HAP-1 (cell line): ENCODE data around the gene SLIT3.

Experiments
- DNase-seq, 2 experiments: peaks; one replicate each; pipeline ENCODE4 v3.0.0-alpha.2; 2016 to 2020; ENCODE audit warnings: low spot score in 2 of 2
- H3K27me3 ChIP-seq: fragments of 250-450 bp; sonication (Bioruptor Pico); 2 replicates; pipeline ENCODE4 v1.5.1; 2020; ENCODE audit warnings: low read depth, mild to moderate bottlenecking, moderate library complexity
- H3K36me3 ChIP-seq: fragments of 250-450 bp; sonication (Bioruptor Pico); replicated peaks from 2 replicates; pipeline ENCODE4 v1.5.1; 2020; ENCODE audit warnings: mild to moderate bottlenecking
- H3K4me1 ChIP-seq: fragments of 250-450 bp; sonication (Bioruptor Pico); 2 replicates; pipeline ENCODE4 v1.5.1; 2020; ENCODE audit warnings: mild to moderate bottlenecking
- H3K4me3 ChIP-seq: fragments of 250-450 bp; sonication (Bioruptor Pico); 2 replicates; pipeline ENCODE4 v1.5.1; 2020; ENCODE audit warnings: mild to moderate bottlenecking, moderate library complexity
- H3K9me3 ChIP-seq: fragments of 250-450 bp; sonication (Bioruptor Pico); 2 replicates; pipeline ENCODE4 v1.5.1; 2020; ENCODE audit warnings: mild to moderate bottlenecking, moderate library complexity
- in situ Hi-C: fragments of 300-500 bp; cut with MboI; formaldehyde crosslinking; loops from 3 replicates; pipeline ENCODE4 v1.14.3; 2020; ENCODE audit warnings: low sequenced_read_pairs, inconsistent platforms, mixed read lengths

Gene SLIT3

GRCh38 chr5:169024421-169024820 is 276.5 kb downstream of the SLIT3 start:
- peaks cover 27% of the 10 kb centered on the region for H3K4me1 ChIP-seq
- in situ Hi-C loops, result no loop called here
- DNase-seq, result no peak
- no peaks in the 10 kb centered on the region for H3K36me3 ChIP-seq
- H3K9me3 ChIP-seq, result no peaks in the 10 kb centered on the region
- no peak overlapping the region for H3K4me3 ChIP-seq
- peaks cover 6% of the 10 kb centered on the region for H3K27me3 ChIP-seq

GRCh38 chr5:169022718-169023117 is 278.2 kb downstream of the SLIT3 start:
- Histone ChIP-seq H3K27me3 (peaks cover 6% of the 10 kb centered on the region), H3K36me3 (no peaks in the 10 kb centered on the region), H3K9me3 (no peaks in the 10 kb centered on the region), H3K4me3 (no peak overlapping the region), H3K4me1 (peaks cover 20% of the 10 kb centered on the region)
- in situ Hi-C loops, result no loop called here
- DNase-seq, result no peak

- H3K4me3 ChIP-seq, result no peak overlapping the region
- DNase-seq, result no peak
- peaks cover 11% of the 10 kb centered on the region for H3K4me1 ChIP-seq
- H3K36me3 ChIP-seq, result no peaks in the 10 kb centered on the region
- no peaks in the 10 kb centered on the region; the same call in 1 of the 2 replicates for H3K27me3 ChIP-seq
- in situ Hi-C loops, result no loop called here
- H3K9me3 ChIP-seq, result no peaks in the 10 kb centered on the region
These were observed 280.8 kb downstream of the SLIT3 start for GRCh38 chr5:169020102-169020501.

- Histone ChIP-seq H3K9me3 (no peaks in the 10 kb centered on the region), H3K36me3 (no peaks in the 10 kb centered on the region), H3K4me3 (no peak overlapping the region), H3K27me3 (no peaks in the 10 kb centered on the region; the same call in 1 of the 2 replicates), H3K4me1 (peaks cover 11% of the 10 kb centered on the region)
- DNase-seq, result no peak
- in situ Hi-C loops, result no loop called here
These were observed 282.0 kb downstream of the SLIT3 start for GRCh38 chr5:169018925-169019324.

DNA sequence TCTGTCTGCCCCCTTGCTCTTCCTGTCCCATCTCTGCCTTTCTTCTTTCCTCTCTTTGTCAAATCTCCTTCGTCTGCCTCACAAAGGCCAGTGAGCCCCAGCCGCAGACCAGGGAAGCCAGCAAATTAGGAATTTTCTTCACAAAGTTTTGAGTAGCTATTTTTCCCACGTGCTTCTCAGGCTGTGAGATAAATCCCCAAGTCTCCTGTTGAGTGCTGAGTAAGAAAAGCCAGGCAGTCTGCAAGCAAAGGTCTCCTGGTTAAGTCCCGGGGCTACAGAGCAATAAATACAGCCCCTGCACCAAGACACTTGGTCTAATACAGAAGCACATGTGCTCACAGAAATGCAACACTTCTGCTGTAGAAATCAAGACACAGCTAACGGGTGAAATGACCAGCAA is 284.9 kb downstream of the SLIT3 start:
- H3K4me3 ChIP-seq, result no peak overlapping the region
- in situ Hi-C loops, result no loop called here
- no peaks in the 10 kb centered on the region for H3K9me3 ChIP-seq
- no peaks in the 10 kb centered on the region; the same call in 1 of the 2 replicates for H3K27me3 ChIP-seq
- DNase-seq, result no peak
- no peaks in the 10 kb centered on the region for H3K36me3 ChIP-seq
- peaks cover 11% of the 10 kb centered on the region for H3K4me1 ChIP-seq

DNA sequence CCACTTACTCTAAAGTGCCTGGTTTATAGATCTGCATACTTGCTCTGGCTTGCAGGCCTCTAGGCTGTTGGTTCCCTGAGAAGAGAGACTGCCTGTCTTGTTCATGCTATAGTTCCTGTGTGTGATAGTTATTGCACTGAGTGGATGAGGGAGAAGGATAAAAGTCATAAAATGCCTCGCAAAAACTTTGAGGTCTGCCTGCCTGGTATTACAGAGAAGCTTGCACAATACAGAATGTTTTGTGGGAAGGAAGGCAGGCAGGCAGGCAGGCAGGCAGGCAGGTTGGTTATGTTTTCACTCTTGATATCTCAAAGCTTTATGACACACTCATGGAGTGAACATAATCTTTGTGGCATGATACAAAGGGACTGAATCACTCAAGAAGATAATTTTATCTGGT is 287.1 kb downstream of the SLIT3 start:
- in situ Hi-C loops, result no loop called here
- no peaks in the 10 kb centered on the region for H3K36me3 ChIP-seq
- H3K27me3 ChIP-seq, result 0 out of 2 replicates have a peak, but pooled peaks cover 2% of the 10 kb centered on the region
- no peak for DNase-seq
- no peaks in the 10 kb centered on the region for H3K4me1 ChIP-seq
- H3K9me3 ChIP-seq, result no peaks in the 10 kb centered on the region
- no peak overlapping the region for H3K4me3 ChIP-seq

- Histone ChIP-seq H3K4me1 (no peaks in the 10 kb centered on the region), H3K36me3 (no peaks in the 10 kb centered on the region), H3K4me3 (no peak overlapping the region), H3K27me3 (0 out of 2 replicates have a peak, but pooled peaks cover 2% of the 10 kb centered on the region), H3K9me3 (no peaks in the 10 kb centered on the region)
- in situ Hi-C loops, result no loop called here
- no peak for DNase-seq
These were observed 287.7 kb downstream of the SLIT3 start for GRCh38 chr5:169013208-169013728.

- no peaks in the 10 kb centered on the region for H3K4me1 ChIP-seq
- H3K36me3 ChIP-seq, result no peaks in the 10 kb centered on the region
- no peak overlapping the region for H3K4me3 ChIP-seq
- no peak for DNase-seq
- no peaks in the 10 kb centered on the region for H3K9me3 ChIP-seq
- 0 out of 2 replicates have a peak, but pooled peaks cover 2% of the 10 kb centered on the region for H3K27me3 ChIP-seq
- in situ Hi-C loops, result no loop called here
These were observed 288.5 kb downstream of the SLIT3 start for GRCh38 chr5:169012450-169012849.

DNA sequence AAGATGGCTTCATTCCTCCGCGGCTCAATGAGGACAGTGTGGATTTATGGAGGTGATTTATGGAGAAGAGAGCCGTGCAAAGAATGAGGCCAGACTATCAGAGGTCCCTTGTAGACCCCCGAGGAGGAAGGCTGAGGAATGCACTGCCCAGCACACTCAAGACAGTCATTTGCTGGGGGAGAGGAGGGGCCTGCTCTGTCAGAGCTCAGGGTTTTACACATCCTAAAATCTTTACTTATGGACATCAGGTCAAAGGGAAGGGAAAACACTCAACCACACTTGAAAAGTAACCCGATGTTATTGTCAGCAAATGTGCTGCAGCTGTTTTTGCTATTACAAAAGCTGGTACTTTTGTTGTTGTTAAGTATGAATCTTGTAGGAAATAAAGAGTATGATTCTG is 289.5 kb downstream of the SLIT3 start:
- Histone ChIP-seq H3K36me3 (no peaks in the 10 kb centered on the region), H3K4me3 (no peak overlapping the region), H3K27me3 (0 out of 2 replicates have a peak, but pooled peaks cover 2% of the 10 kb centered on the region), H3K9me3 (no peaks in the 10 kb centered on the region), H3K4me1 (no peaks in the 10 kb centered on the region)
- in situ Hi-C loops, result no loop called here
- DNase-seq, result no peak

- Histone ChIP-seq H3K36me3 (no peaks in the 10 kb centered on the region), H3K27me3 (0 out of 2 replicates have a peak, but pooled peaks cover 2% of the 10 kb centered on the region), H3K4me1 (no peaks in the 10 kb centered on the region), H3K9me3 (no peaks in the 10 kb centered on the region), H3K4me3 (no peak overlapping the region)
- DNase-seq, result no peak
- in situ Hi-C loops, result no loop called here
These were observed 289.9 kb downstream of the SLIT3 start for GRCh38 chr5:169011009-169011408.

- no peak overlapping the region for H3K4me3 ChIP-seq
- in situ Hi-C loops, result no loop called here
- no peaks in the 10 kb centered on the region for H3K36me3 ChIP-seq
- DNase-seq, result no peak
- peaks cover 3% of the 10 kb centered on the region for H3K4me1 ChIP-seq
- H3K9me3 ChIP-seq, result no peaks in the 10 kb centered on the region
- 0 out of 2 replicates have a peak, but pooled peaks cover 2% of the 10 kb centered on the region for H3K27me3 ChIP-seq
These were observed 291.8 kb downstream of the SLIT3 start for GRCh38 chr5:169009123-169009522.

DNA sequence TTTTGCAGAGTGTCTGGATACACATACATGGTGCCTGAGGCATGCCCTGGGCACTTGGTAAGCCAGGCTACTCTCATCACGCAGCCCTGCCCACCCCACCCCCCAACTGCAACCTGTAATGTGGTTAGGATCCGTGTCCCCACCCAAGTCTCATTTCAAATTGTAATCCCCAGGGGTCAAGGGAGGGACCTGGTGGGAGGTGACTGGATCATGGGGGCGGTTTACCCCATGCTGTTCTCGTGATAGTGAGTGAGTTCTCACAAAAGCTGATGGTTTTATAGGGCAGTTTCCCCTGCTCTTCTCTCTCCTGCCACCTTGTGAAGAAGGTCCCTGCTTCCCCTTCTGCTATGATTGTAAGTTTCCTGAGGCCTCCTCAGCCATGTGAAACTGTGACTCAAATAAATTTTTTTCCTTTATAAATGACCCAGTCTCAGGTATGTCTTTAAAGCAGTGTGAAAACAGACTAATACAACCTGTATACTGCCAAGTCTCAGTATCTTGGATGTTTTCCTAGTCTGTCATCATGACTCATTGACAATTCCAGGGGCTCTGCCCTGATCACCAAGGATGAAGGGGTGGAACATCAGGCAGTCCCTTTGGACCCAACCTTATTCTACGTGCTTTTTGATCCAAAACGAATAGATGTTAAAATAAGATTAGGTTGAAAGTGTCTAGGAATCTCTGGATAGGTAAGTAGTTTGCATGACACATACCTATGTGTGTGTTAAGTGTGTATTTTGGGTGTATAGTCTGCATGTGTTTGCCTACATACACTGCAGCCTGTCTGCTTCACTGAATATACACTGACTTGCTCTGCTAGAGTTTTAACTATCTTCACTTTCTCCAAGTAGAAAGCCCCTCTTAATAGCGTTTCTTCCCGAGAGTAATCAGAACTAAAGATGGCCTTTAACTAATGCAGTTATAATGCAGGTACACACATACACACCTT is 293.8 kb downstream of the SLIT3 start:
- Histone ChIP-seq H3K4me1 (peaks cover 21% of the 10 kb centered on the region), H3K27me3 (0 out of 2 replicates have a peak, but pooled peaks cover 2% of the 10 kb centered on the region), H3K9me3 (no peaks in the 10 kb centered on the region), H3K36me3 (no peaks in the 10 kb centered on the region), H3K4me3 (no peak overlapping the region)
- no peak for DNase-seq
- in situ Hi-C loops, result no loop called here

DNA sequence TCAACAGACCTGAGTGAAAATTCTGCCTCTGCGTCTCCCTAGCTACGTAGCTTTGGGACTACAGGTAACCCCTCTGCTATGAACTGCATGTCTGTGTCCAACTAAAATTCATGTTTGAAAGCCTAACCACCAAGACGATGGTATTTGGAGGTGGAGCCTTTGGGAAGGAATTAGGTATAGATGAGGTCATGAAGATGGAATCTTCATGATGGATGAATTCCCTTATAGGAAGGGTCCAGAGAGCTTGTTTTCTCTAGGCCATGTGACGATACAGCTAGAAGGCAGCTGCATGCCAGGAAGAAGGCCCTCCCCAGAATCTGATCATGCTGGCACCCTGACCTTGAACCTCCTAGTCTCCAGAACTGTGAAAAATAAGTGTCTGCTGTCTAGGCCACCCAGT is 296.4 kb downstream of the SLIT3 start:
- H3K4me1 ChIP-seq, result peaks cover 40% of the 10 kb centered on the region
- no peak for DNase-seq
- in situ Hi-C loops, result no loop called here

More for the DNA sequence above, 296.4 kb downstream of the SLIT3 start:
- no peaks in the 10 kb centered on the region for H3K36me3 ChIP-seq
- H3K9me3 ChIP-seq, result no peaks in the 10 kb centered on the region
- no peaks in the 10 kb centered on the region for H3K27me3 ChIP-seq
- no peak overlapping the region for H3K4me3 ChIP-seq
